GM21737 (cell line): Measurements from ENCODE around the gene MIPEP.
"Not testable (repeated sequence)": the region's sequence is repeated elsewhere in the genome, so short reads cannot be mapped to it uniquely, and the experiment has no call there.

Experiments used
- ATAC-seq: cut with Tn5 transposase; IDR thresholded peaks from one replicate; pipeline ENCODE4 v1.9.1; 2021; ENCODE audit warnings: mild to moderate bottlenecking, moderate library complexity; ENCODE audit not compliant: unreplicated experiment

MIPEP gene

DNA sequence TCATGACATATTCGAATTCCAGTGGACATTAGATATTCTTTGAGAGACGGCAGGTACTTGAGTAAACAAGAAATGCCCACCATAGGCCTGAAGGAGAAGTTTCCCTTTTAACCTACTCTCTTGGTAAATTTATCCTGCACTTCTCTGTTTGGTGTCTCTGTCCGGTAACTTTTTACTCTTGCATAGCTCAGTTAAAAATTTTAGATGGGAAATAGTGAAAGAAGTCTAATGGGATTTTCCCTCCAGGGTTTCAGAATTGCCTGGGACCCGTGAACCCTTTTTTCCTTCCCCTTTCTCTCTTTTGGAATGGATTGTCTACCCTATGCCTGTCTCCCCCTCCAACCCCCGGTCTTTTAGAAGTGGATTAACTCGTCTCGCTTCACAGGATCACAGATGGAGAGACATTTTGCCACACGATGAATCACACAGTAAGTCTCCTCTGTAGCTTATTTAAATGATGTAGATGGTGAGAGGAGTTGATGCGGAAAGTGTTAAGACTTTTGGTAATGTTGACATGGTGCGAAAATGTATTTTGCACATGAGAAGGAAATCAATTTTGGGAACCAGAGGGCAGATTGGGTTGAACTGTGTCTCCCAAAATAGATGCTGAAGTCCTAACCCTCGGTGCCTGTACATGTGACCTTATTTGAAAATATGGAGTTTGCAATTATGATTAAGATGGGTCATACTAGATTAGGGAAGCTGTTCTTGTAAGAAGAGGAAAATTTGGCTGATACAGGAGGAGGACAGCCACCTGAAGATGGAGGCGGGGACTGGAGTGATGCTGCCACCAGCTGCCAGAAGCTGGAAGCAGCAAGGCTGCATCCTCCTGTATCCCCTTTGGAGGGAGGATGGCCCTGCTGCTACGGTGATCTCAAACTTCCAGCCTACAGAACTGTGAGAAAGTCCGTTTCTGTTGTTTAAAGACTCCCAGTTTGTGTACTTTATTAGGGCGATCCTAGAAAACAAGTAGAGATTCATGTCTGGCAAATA is 711 bp upstream of the MIPEP start:
- ATAC-seq: peak; percentile 7

DNA sequence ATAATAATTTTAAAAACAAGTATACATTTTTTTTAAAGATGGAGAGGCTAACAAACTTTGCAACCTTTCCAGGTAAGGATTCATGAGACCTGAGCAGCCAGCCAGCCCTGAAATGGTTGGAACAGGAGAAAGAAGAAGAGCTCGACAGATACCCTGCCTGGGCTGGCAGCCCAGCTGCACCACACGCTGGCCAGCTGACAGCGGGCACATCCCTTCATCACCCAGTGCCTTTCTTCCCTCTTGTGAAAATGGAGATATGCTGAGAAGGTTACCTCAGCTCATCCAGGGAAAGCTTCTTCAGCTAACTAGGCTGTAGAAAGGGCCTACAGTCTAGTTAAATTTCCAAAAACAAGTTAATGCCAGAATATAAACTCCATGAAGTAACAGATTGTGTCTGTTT is 4.8 kb downstream of the MIPEP start:
- not testable (repeated sequence) for ATAC-seq

DNA sequence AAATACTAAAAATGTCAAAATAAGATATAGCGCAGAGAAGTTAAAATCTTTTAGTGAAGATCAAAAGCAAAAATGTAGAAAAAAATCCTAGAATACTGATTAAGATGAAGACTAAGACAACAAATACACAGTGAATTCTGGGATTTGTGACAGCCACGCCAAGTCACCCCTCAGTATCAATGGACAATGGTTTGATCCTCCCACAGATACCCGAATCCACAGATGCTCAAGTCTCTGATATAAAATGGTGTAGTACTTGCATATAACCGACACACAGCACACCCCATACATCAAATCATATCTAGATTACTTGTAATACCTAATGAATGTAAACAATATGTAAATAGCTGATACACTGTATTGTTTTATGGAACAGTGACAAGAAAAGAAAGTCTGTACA is 5.9 kb downstream of the MIPEP start:
- ATAC-seq: no peak

DNA sequence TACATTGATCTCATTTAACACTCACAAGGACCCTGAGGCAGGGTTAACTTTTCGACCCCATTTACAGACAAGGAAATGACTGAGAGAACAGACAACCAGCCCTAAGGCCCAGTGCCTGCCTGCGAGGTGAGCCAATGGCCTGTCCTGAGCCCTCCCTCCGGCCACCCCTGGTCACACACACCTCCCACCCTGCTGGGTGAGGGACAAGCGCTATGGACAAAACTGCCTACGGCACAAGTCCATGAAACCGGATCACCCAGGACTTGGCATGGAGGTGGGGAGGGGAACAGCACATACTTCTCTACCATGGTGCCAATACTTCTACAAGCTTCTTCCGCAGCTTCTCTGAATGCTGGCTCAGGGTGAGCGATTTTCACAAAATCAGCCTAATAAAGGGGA is 7.8 kb downstream of the MIPEP start:
- not testable (repeated sequence) for ATAC-seq

DNA sequence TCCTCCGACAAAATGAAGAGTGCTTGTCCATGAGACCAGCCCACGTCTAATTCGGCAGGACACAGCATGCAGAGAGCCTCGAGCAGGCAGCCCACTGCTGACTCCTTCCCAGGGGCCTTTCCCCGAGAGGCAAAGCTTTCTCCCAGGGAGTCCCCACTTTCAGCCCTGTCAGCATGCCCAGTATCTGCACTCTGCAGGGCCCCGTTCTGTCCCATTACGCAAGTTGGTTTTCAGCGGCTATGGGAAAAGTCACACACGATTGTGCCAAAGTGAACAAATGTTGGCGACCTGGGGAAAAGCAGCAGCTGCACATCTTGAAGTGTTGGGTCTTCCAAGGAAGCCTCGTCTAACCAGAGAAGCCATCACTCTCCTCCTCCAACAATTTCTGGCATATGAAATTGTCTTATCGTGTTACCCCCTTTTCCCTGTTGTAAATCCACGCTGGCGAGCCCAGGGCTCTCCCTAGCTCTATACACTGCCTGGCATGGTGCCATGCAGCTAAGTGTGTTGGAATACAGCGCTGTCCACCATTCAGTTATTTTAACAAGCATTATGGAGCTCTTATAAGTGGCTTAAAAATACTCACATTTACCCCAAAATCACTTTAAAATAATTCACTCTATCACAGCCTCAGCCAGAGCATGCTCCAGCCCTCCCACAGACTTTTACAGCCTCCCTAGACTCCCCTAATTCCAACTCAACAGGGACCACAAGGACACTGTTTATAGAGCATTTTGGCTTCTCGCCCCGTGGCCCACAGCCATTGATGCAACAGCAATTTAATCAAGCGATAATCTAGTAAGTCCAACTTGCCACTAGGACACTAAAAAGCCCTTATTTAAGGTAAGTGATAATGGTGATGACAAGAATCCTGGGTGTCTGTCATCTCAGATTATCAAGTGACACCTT is 8.5 kb downstream of the MIPEP start:
- ATAC-seq: not testable (repeated sequence)

DNA sequence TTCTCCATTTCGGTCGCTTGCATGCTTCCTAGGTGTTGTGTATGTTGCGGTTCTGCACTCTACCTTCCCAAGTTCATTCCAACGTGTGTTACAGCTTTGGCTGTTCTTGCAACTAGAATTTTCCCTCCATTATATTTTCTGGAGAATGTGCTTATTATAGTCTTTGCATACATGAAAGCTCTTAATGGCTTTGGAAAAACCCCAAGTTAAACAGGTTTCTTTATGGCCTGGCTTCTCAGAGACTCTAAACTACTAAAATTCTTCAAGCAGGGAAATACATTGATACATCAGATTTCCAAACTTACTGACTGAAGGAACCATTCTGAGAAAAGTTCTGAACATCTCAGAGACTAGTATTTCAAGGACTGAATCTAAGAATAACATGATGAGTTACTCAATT is 11.9 kb downstream of the MIPEP start:
- ATAC-seq: no peak

DNA sequence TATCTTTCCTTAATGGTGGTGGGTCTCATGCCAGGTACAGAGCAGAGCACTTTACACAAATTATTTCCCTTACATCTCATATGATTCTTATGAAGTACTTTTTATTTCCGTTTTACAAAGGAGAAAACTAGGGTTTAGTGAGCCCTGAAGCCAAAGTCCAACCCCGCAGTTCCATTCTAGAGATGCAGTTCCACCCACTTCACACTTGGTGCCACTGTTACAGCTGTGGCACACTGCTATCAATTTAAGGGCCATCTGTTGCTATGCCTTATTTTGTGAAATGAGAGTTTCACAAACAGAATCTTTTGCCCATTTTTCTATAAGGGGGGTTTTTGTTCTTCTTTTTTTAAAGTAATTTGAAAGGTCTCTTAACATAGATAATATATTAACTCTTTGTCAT is 12.9 kb downstream of the MIPEP start:
- no peak for ATAC-seq

DNA sequence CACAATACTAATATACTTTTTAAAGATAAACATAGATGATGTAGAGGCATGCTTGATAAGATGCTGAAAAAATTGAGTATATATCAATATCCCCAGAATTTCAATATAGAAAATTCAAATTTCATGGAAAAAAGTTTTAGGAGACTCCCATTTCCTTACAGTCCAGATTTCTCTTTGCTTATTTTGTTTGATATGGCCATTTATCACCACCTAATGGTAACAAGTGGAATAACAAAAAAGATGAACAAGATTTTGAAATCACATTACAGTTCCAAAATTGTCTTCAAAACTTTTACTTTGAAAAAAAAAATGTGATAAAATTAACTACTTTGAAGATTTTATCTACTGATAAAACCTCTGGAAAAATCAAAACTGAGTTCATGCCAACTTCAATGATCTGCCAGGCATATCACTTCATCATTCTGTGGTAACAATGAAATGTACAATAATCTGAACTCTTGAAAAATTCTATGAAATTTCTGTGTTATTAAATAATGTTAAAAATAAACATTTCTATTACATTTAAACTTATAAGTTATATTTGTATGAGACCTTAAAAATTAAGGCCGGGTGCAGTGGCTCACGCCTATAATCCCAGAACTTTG is 17.5 kb downstream of the MIPEP start:
- no peak for ATAC-seq

DNA sequence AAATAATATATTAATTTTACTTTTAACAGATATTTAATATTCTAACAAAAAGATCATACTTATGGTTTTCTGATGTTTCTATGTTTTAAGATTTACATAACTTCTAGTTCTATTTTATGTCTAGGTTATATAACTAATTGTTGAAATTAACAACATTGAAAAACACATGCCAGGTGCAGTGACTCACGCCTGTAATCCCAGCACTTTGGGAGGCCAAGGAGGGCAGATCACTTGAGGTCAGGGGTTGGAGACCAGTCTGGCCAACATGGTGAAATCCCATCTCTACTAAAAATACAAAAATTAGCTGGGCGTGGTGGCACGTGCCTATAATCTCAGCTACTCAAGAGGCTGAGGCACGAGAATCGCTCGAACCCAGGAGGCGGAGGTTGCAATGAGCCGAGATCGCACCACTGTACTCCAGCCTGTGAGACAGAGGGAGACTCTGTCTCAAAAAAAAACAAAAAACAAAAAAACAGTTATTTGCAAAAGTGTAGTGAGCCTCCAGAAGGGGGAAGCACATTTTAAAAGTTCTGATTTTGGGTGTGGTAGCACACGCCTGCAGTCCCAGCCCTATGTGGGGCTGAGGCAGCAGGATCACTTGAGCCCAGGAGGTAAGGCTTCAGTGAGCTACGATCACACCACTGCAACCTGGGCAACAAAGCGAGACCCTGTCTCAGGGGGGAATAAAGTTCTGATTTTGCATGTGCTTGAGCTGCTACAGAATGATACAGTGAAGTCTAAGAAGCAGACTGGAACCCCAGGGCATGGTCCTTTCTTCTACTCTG is 18.7 kb downstream of the MIPEP start:
- no peak for ATAC-seq

DNA sequence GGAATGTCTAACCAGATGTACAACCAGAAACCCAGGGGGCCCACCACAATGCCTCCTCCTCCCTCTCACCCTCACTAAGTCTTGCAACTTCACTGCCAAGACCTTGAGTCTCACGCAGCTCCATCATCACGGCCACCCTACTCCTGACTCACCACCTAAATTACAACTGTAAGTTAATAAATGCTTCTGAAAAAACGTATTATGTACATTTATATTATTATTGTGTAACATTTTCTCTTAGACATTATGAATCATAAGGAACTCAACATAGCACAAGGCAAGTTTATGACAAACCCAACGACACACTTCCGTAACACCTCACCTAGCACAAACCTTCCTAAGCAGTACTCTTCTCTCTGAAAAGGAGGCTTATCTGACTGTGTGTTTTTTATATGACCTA is 20.7 kb downstream of the MIPEP start:
- ATAC-seq: no peak

DNA sequence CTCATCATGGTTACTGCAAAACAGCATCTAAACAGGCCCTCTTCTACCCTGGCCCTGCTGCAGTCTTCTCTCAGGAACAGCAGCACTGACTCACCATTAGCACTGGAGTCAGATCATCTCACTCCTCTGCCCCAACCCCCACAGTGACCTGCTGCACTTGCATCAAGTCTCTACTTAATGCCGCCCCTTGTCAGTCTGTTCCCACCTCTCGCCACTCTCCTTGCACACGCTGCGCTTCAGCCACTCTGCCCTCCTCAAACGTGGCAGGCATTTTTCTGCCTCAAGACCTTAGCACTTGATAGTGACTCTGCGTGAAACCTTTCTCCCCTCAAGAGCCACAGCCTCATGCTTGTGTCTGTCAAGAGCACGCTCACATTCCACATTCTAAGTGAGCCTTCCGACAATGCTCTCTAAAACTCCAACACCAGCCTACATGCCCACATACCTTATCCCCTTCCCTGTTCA is 22.1 kb downstream of the MIPEP start:
- ATAC-seq: no peak

DNA sequence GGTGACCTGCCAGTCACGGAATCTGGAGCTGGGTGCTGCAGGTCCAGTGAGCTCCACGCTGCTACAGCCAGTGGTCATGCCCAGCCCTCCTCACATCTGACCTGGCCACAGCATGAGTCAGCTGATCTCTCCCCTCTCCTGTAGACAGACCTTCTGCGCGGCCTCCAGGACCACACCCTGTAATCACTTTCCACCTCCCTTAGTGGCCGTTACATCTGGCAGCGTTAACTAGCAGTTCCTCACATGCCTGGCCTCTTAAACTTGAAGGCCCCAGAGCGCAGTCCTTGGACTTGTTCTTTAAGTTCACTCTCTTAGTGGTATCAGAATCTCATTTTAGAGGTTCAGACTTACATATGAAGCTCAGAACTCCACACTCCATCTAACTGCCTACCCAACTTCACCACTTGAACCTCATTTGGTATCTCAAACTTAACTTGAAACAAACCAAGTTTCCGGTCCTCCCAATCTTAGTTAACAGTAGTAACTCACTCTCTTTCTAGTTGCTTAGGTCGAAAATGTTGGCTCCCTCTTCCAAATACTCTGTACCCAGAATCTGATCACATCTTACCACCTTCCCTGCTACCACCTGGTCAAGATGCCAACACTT is 22.7 kb downstream of the MIPEP start:
- no peak for ATAC-seq

DNA sequence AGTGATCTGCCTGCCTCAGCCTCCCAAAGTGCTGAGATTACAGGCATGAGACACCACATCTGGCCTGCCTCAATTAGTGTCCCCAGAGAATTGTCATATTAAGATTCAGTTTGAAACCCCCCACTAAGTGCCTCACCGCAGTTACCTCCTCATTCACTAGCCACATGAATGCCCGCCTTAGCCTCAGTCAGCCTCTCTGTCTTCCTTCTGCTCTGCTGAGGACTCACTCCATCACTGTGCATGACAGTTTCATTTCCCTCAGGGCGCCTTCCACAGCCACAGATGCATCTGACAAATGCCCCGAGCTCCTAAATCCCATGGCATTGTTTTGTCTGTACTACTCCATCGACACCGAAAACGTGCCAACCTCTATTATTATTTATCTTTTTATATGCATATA is 23.3 kb downstream of the MIPEP start:
- no peak for ATAC-seq

DNA sequence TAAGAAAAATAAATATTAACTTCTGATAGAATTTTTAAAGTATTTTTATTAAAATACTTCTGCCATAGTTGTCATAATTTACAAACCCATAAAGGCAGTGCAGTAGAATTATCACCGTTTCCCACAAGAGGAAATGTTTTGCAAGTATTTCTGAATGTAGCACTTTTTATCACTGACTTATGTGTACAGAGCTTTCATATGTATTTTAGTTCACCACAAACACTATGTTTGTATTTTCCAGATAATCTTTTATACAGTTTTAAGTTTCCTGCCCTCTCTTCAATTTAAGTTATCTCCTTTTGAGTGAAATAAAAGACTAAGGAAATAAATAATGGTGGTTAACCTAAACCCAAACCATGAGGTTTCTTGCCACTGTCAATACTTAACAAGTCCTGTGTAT is 24.2 kb downstream of the MIPEP start:
- no peak for ATAC-seq

DNA sequence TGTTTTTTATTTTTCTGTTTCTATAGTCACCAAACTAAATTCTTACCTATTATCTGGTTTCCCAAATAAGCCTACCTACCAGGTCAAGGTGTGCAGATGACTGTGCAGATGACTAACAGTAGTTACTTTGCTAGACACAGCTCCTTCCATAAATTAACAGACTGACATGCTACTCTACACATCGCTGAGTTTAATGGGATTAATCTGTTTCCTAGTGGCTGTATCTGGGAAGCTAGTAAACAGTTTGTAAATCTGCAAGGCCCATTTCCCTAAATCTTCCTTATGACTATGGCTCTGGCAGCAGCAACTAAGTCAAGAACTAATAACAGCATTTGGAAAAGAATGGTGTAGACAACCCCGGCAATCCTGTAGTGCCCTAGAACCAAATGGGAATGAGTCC is 27.9 kb downstream of the MIPEP start:
- no peak for ATAC-seq

DNA sequence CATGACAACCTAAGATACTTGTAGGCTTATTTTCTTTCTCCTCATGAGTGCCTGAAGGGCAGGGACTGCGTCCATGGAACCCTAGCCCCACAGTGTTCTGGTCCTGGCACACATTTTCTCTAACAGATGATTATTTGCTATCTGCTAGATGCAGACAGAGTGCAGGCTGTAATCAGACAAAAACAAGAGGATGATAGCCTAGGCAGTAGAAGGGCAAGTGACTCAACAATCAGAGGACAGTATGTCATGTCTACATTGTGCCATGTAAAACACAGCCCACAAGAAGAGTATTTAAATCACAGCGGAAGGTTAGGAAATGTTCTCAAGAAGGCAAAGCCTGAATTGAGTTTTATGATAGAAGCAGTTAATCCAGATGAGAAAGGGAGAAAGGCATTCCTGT is 29.3 kb downstream of the MIPEP start:
- ATAC-seq: no peak

DNA sequence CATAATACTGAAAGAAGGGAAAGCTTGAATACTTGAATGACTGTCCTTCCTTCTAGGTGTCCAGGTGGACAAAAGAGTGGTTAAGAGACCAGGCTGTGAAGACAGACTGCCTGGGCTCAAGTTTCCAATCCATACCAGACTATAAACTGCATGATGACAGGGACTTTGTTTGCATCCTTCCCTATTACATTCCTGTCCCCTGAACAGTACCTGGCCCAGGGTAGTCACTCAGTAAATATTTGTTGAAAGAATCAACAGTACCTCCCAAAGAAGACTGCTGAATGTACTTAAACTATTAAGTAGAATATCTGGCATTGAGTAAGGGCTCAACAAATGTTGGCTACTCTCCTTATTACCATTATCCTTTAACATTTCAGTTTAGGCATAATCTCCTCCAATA is 29.7 kb downstream of the MIPEP start:
- ATAC-seq: no peak

DNA sequence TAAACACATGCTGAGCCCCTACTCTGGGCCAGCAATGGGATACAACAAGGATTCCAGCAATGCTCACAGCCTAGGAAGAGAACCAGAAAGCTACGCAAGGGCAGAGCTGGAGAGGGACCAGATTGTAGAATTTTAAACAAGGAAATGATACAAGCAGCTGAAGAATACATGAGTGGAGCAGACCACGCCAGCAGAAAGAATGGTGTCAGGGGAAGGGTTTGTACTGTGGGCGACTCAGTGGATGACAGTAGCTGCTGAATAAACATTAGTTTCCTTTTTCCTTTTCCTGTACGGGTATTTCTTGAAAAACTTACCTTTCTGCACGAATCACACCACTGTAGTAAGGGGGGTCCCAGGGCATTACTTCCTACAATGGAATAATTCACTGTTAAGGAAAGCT is 30.7 kb downstream of the MIPEP start:
- ATAC-seq: no peak

DNA sequence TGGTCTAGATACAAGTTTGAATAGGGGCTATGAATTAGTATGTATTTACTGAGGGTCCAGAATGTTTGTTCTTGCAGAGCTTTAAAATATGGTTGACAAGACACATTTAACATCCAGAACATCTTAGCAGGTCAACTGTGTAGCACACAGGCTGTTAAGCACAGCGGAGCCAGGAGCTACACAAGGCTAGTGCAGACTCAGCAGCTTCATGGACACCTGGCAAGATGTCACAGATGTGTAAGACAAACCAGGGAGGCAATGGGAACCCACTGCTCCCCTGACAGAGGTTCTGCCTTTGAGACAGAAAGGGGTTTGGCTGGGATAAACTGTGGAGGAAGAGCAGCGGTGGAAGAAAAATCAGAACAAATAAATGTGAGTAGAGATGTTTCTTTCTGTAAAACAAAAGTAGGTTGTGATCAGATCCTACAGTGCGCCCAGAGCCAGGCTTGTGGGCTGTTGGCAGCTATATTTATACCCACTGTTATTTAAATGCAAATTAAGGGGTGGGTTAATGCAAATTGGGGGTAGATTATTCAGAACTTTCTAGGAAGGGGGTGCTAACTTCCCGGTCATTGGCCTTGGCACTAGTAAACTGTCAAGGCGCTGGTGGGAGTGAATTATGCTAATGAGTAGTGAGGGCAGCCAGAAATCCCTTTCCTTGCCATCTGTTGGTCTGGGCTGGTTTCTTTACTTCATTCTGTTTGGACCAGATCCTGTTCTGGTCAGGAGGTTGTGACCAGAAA is 33.0 kb downstream of the MIPEP start:
- ATAC-seq: no peak
